Measurements from ENCODE around the gene TMEM87A. TPM values are rescaled to one million over a fixed set of nuclear protein-coding genes. Genes with fewer than 3 reads are reported as not detected.

Gene TMEM87A
- total RNA-seq, 2 donors from 2014 or later = 31.4 to 36.6 TPM

GRCh38 chr15:42185801-42186200, 87.4 kb downstream of the TMEM87A start:
- WGBS, 2 donors = 89 to 92% methylated on average over 1 of the region's 1 CpG
- Histone ChIP-seq H3K9me3 (no peaks in the 10 kb centered on the region), H3K4me3 (no peak overlapping the region), H3K27me3 (no peaks in the 10 kb centered on the region), H3K27ac (no peak overlapping the region), H3K4me1 (no peaks in the 10 kb centered on the region), H3K36me3 (replicated peaks in 1 of 2; ENCODE audit: insufficient read depth in 1 of 2, low read depth in 2 of 2) (peaks cover 12 to 43% of the 10 kb centered on the region in 2 donors)
- ATAC-seq (no peak), DNase-seq (no peak)
- intact Hi-C loops (cut with DNase I) = no loop called here
- TF ChIP-seq CTCF (IDR thresholded peaks at IDR 0.05) = no peak
- no peak for TF ChIP-seq POLR2A (IDR thresholded peaks at IDR 0.05)

- ATAC-seq (no peak), DNase-seq (no peak)
- TF ChIP-seq POLR2A (IDR thresholded peaks at IDR 0.05) (no peak), CTCF (IDR thresholded peaks at IDR 0.05) (no peak)
- peaks cover 12 to 38% of the 10 kb centered on the region in 2 donors for H3K36me3 ChIP-seq (replicated peaks in 1 of 2; ENCODE audit: insufficient read depth in 1 of 2, low read depth in 2 of 2)
- 91 to 95% methylated on average over 4 of the region's 4 CpGs for WGBS, 2 donors
- no peaks in the 10 kb centered on the region for H3K4me1 ChIP-seq
- no peaks in the 10 kb centered on the region for H3K27me3 ChIP-seq
- H3K4me3 ChIP-seq = no peak overlapping the region
- H3K27ac ChIP-seq = no peak overlapping the region
- intact Hi-C loops (cut with DNase I) = no loop called here
- H3K9me3 ChIP-seq = no peaks in the 10 kb centered on the region
These were observed 88.5 kb downstream of the TMEM87A start for GRCh38 chr15:42184736-42185135.

GRCh38 chr15:42184296-42184695, 88.9 kb downstream of the TMEM87A start:
- ATAC-seq = no peak
- 72 to 76% methylated on average over 5 of the region's 5 CpGs for WGBS, 2 donors
- Histone ChIP-seq H3K9me3 (no peaks in the 10 kb centered on the region), H3K4me3 (no peak overlapping the region), H3K4me1 (no peaks in the 10 kb centered on the region), H3K27me3 (no peaks in the 10 kb centered on the region), H3K27ac (no peak overlapping the region), H3K36me3 (replicated peaks in 1 of 2; ENCODE audit: insufficient read depth in 1 of 2, low read depth in 2 of 2) (peaks cover 12 to 38% of the 10 kb centered on the region in 2 donors)
- DNase-seq = peak in 1 of 4 donors; percentile 50
- intact Hi-C loops (cut with DNase I) = no loop called here
- TF ChIP-seq POLR2A (IDR thresholded peaks at IDR 0.05) (no peak), CTCF (IDR thresholded peaks at IDR 0.05) (no peak)

GRCh38 chr15:42182961-42183360, 90.3 kb downstream of the TMEM87A start:
- DNase-seq (peak in 1 of 4 donors; percentile 46), ATAC-seq (no peak)
- intact Hi-C loops (cut with DNase I) = no loop called here
- no peaks in the 10 kb centered on the region for H3K27me3 ChIP-seq
- 81 to 89% methylated on average over 6 of the region's 6 CpGs for WGBS, 2 donors
- H3K9me3 ChIP-seq = no peaks in the 10 kb centered on the region
- TF ChIP-seq POLR2A (IDR thresholded peaks at IDR 0.05) (no peak), CTCF (IDR thresholded peaks at IDR 0.05) (no peak)
- no peak overlapping the region for H3K4me3 ChIP-seq
- H3K27ac ChIP-seq = peak overlapping the region in 1 of 4 donors; percentile 22
- H3K4me1 ChIP-seq = no peaks in the 10 kb centered on the region
- peaks cover 19 to 37% of the 10 kb centered on the region in 2 donors for H3K36me3 ChIP-seq (replicated peaks in 1 of 2; ENCODE audit: insufficient read depth in 1 of 2, low read depth in 2 of 2)

GRCh38 chr15:42182328-42182886, 90.8 kb downstream of the TMEM87A start:
- no peaks in the 10 kb centered on the region for H3K4me1 ChIP-seq
- H3K9me3 ChIP-seq = no peaks in the 10 kb centered on the region
- peak overlapping the region in 1 of 4 donors; percentile 22 for H3K27ac ChIP-seq
- TF ChIP-seq CTCF (IDR thresholded peaks at IDR 0.05) = no peak
- TF ChIP-seq POLR2A (IDR thresholded peaks at IDR 0.05) = no peak
- ATAC-seq (no peak), DNase-seq (no peak)
- no peak overlapping the region for H3K4me3 ChIP-seq
- intact Hi-C loops (cut with DNase I) = no loop called here
- peaks cover 19 to 37% of the 10 kb centered on the region in 2 donors for H3K36me3 ChIP-seq (replicated peaks in 1 of 2; ENCODE audit: insufficient read depth in 1 of 2, low read depth in 2 of 2)
- WGBS, 2 donors = 84 to 87% methylated on average over 6 of the region's 6 CpGs
- no peaks in the 10 kb centered on the region for H3K27me3 ChIP-seq

Data from body of pancreas (tissue), 4 donors.